Left renal pelvis (tissue), 4 donors: ENCODE data around the gene CUBN. TPM values are rescaled to one million over a fixed set of nuclear protein-coding genes. Genes with fewer than 3 reads are reported as not detected.
A peak's percentile ranks its signal among the peaks of the same experiment; 100 is the strongest.

Experiments
- DNase-seq, 4 donors: peaks; one replicate each; pipeline ENCODE4 v3.0.0-alpha.2; 2013; ENCODE audit warnings: low read depth in 4 of 4, low spot score in 3 of 4
- polyA plus RNA-seq, 4 donors: library from polyadenylated mRNA; unstranded; fragments of 120-200 nt; gene quantifications; one replicate each; pipeline ENCODE4 v1.2.1, GENCODE V29; 2013; ENCODE audit not compliant: insufficient read length in 4 of 4

CUBN gene
- polyA plus RNA-seq, 4 donors = 5.0 to 248 (median 135) TPM

DNA sequence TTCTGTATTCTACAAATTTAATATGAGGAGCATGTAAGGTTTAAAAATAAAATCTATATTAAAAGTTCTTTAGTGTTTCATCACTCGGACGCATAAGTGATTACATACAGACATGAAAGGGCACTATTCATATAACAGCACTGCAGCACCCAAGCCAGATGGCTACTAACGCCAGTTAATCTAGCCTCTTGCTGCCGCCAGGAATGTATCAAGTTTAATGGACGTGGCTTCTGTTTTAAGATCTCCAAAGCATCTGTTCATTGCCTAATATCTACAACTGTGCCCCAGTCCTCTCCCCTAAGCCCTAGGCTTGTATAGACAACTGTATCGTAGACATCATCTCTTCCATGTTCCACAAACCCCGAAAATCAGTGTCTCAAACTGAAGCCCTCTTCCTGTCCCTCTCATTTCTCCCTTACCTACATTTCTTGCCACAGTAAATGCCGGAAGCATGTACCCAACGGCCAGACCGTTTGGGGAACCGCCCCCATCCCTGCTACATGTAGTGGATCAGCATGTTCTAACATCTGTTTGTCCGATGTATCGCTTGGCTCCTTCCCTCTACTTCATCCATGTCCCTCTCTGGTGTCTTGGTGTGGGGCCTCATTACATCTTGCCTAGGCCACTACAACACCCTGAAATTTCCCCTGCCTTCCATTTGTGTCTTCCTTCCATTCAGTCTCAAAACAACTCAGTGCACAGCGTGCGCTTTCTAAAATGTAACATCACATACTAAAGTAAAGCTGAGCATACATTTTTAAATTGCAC, 164.9 kb downstream of the CUBN start:
- no peak for DNase-seq

DNA sequence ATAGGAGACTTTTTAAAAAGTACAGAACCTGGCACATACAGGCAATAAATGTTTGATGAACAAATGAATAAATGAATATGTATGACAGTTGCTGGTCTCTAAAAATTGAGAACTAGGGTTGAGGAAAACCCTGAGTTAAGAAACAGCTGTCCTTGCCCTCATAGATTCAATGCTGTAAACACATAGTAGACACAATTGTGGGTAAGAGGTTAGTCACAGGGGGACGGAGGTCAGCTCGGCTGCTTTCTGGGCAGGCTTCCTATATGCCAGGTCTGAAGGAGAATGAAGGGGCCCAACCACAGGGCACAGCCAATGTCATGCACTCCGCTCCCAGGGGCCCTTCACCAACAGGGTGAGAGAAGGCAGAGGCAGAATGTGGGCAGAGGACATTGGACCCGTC, 169.1 kb downstream of the CUBN start:
- no peak for DNase-seq

DNA sequence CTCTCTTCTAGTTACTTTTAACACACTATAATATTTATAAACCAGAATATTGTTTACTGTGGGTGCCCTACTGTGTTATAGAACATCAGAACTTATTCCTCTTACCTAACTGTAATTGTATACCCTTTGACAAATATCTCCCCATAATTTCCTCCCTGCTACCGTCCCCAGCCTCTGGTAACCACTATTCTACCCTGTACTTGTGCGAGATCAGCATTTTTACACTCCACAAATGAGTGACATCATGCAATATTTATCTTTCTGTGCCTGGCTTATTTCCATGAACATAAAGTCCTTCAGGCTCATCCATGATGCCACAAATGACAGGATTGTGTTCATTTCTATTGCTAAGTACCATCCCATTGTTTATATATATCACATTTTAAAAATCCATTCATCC, 172.6 kb downstream of the CUBN start:
- DNase-seq = no peak

DNA sequence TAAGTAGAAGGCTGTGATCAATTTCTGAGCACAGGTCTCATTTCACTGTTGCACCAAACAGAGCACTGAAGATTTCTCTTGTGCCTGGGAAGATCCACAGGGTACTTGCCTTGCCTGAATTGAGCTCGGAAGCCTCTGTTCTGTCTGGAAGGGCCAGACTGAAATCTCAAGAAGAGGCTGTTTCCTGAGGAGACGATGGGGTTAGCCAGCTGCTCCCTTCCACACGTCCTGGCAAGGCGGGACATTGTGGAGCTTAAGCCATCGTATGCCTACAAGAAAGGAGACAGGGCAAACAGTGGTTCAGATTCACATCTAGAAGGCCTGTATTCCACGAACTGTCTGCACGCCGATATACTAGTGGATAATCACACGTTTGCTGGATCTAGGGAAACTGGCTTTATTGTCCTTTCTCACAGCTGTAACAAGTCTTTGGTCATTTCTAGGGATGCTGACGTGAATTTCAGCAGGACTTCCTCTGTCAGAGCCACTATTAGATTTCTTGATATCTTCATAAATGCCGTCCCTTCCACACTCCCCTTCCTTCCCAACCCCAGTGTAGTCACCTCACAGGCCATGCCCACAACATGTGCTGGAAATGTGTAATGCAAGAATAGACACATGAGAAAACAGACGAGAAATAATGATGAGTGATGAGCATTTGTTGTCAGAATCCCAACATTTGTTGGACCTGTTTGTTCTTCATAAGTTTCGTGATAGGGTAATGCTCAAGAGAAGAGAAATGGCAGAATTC, 175.2 kb downstream of the CUBN start:
- no peak for DNase-seq

GRCh38 chr10:16953270-16953669, 176.3 kb downstream of the CUBN start:
- no peak for DNase-seq

- DNase-seq = no peak
These were observed 177.0 kb downstream of the CUBN start for GRCh38 chr10:16952610-16953009.

DNA sequence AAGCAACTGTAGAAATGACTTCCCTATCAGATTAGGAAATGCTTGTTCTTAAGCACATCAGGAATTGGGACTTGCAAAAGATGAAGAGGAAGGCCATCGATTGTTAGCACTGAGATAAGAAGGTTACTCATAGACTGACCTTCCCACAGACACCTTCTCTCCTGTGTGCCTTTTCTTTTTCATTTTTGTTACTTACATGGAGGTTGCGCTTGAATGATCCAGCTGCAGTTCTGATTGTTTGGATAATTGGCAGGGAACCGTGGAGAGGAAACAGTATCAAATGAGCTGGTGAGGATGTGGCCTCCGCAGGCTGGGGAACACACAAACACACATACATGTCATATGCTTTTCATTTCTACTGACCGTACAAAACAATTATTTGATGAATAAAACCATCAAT, 177.5 kb downstream of the CUBN start:
- DNase-seq = no peak

- DNase-seq = peak in 1 of 4 donors; percentile 70
These were observed 178.7 kb downstream of the CUBN start for GRCh38 chr10:16950656-16951601.

- no peak for DNase-seq
These were observed 179.8 kb downstream of the CUBN start for GRCh38 chr10:16949816-16950215.

GRCh38 chr10:16948361-16948760, 181.2 kb downstream of the CUBN start:
- no peak for DNase-seq

- no peak for DNase-seq
These were observed 182.5 kb downstream of the CUBN start for GRCh38 chr10:16947069-16947468.

DNA sequence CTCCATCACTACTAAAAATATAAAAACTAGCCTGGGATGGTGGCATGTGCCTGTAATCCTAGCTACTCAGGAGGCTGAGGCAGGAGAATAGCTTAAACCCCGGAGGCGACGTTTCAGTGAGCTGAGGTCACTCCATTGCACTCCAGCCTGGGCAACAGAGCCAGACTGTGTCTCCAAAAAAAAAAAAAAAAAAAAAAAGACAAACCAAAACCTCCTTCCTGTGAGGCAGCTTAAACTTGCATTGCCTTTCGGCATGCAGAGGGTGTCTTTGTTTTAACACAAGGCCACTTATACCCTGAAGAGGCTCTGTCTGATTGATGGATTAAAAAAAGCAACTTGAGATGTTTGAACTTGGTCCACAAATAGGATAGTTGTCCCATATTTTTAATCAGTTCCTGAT, 184.0 kb downstream of the CUBN start:
- no peak for DNase-seq

DNA sequence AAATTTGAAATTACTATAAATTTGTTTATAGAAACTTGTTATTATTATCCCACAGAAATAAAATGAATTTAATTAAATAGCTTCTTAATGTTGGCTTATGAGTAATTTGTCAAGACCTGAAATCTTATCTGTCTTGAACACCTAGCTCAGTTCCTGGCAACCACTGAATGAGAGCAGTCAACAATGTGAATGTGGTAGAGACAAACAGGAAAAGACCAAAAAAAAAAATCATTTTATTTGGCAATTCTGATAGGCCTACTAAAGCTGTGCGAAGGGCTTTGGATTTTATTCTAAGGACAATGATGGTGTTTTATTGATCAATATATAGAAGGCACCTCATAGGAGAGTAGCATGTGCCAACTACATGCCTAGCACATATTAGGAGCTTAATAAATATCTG, 184.6 kb downstream of the CUBN start:
- DNase-seq = no peak

DNA sequence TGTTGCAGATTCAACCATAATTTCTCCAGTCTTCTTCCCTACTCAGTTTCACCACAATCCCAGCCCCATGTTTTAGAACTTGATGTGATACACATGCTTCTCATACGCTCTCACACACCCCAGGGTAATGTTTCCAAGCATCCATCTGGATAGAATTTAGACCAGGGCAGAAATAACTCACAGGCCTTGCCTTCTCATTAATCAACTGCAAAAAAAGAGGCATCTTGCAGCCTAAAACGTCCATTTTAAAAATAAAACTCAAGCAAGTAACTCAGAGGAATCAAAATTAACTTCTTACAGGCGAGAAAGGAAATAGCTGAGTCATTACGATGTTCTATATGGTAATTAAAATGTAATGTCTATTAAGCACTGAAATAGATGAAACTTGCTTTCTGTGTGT, 185.2 kb downstream of the CUBN start:
- DNase-seq = no peak

- no peak for DNase-seq
These were observed 186.0 kb downstream of the CUBN start for GRCh38 chr10:16943295-16944285.

GRCh38 chr10:16942381-16943078, 187.1 kb downstream of the CUBN start:
- DNase-seq = no peak

DNA sequence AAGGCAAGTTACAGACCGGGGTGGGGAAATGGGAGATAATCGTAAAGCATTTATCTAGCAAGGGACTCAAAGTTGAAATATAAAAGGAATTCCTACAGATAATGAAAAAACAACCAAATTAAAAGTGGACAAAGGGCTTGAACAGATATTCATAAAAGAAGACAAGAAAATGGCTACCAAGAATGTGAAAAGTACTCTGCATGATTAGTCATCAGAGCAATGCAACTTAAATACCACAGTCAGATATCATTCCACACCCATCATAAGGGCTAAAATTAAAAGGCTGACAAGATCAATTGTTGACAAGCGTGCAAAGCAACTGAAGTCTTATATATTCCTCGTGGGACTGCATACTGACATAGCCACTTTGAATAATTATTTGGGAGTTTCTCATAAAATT, 187.7 kb downstream of the CUBN start:
- no peak for DNase-seq

- DNase-seq = no peak
These were observed 188.5 kb downstream of the CUBN start for GRCh38 chr10:16941067-16941466.

- no peak for DNase-seq
These were observed 190.7 kb downstream of the CUBN start for GRCh38 chr10:16938952-16939351.
